PC-3 (cell line): ENCODE results near the gene RAC3. TPM values are rescaled to one million over a fixed set of nuclear protein-coding genes. Genes with fewer than 3 reads are reported as not detected.

Source experiments
- ATAC-seq: fragments of 200-7000 bp; cut with Tn5 transposase; 2 replicates; pipeline ENCODE4 v1.9.1; 2020; ENCODE audit warnings: mild to moderate bottlenecking, moderate library complexity
- BruUV-seq: library from RNA; stranded (reverse); fragments of 400-500 nt; replicated peaks from 2 replicates; lab custom pipeline; 2021; lab: Mats Ljungman, UMichigan
- CTCF ChIA-PET: fragments of 300-600 bp; sonication (Branson Sonifier 250); formaldehyde crosslinking; loops from one replicate; lab custom pipeline; 2022; ENCODE audit warnings: antibody characterized with exemption; lab: Charles Lee
- POLR2A ChIA-PET: fragments of 300-600 bp; sonication (Branson Sonifier 250); formaldehyde crosslinking; loops from one replicate; lab custom pipeline; 2022; ENCODE audit warnings: antibody characterized with exemption; ENCODE audit not compliant: unreplicated experiment; lab: Charles Lee
- DNase-seq: peaks from one replicate; pipeline ENCODE4 v3.0.0-alpha.2; 2015
- H2AFZ ChIP-seq: fragments of 300-600 bp; sonication (generic); 2 replicates; pipeline ENCODE4 v1.6.0; 2016; ENCODE audit warnings: antibody characterized with exemption, low read length
- H3F3A ChIP-seq: fragments of 300-600 bp; sonication (generic); one replicate; pipeline ENCODE4 v1.6.0; 2017; ENCODE audit warnings: antibody characterized with exemption, low read length, control low read depth, mild to moderate bottlenecking; ENCODE audit not compliant: unreplicated experiment
- H3K27ac ChIP-seq: fragments of 300-600 bp; sonication (generic); 2 replicates; pipeline ENCODE4 v1.5.1; 2016; ENCODE audit warnings: mild to moderate bottlenecking, low read length
- H3K27me3 ChIP-seq: fragments of 300-600 bp; sonication (generic); 2 replicates; pipeline ENCODE4 v1.6.1; 2016; ENCODE audit warnings: low read length, mixed read lengths
- H3K36me3 ChIP-seq: fragments of 300-600 bp; sonication (generic); 2 replicates; pipeline ENCODE4 v1.6.1; 2016; ENCODE audit warnings: low read depth, mixed run types, low read length, mixed read lengths
- H3K4me1 ChIP-seq: fragments of 300-600 bp; sonication (generic); 2 replicates; pipeline ENCODE4 v1.5.1; 2016; ENCODE audit warnings: low read length; ENCODE audit not compliant: insufficient read depth
- H3K4me2 ChIP-seq: fragments of 300-600 bp; sonication (generic); 2 replicates; pipeline ENCODE4 v1.6.0; 2016; ENCODE audit warnings: low read length
- H3K4me3 ChIP-seq: fragments of 300-600 bp; sonication (generic); 2 replicates; pipeline ENCODE4 v1.5.1; 2016; ENCODE audit warnings: mild to moderate bottlenecking, low read length, mixed read lengths
- H3K79me2 ChIP-seq: fragments of 300-600 bp; sonication (generic); 2 replicates; pipeline ENCODE4 v1.6.1; 2017; ENCODE audit warnings: low read length, mixed read lengths
- H3K9ac ChIP-seq: fragments of 300-600 bp; sonication (generic); 2 replicates; pipeline ENCODE4 v1.6.0; 2016; ENCODE audit warnings: mild to moderate bottlenecking, low read length
- H3K9me2 ChIP-seq: fragments of 300-600 bp; sonication (generic); replicated peaks from 2 replicates; pipeline ENCODE4 v1.6.1; 2016; ENCODE audit warnings: mixed run types, low read length, mixed read lengths
- H3K9me3 ChIP-seq: fragments of 300-600 bp; sonication (generic); 2 replicates; pipeline ENCODE4 v1.6.1; 2016; ENCODE audit warnings: low read length, mixed read lengths
- H4K20me1 ChIP-seq: fragments of 300-600 bp; sonication (generic); 2 replicates; pipeline ENCODE4 v1.6.1; 2016; ENCODE audit warnings: low read length, mixed read lengths
- CTCF ChIP-seq: fragments of 300-600 bp; sonication (generic); conservative IDR thresholded peaks from 2 replicates; pipeline ENCODE4 v1.5.1; 2017; ENCODE audit warnings: antibody characterized with exemption, low read depth, mild to moderate bottlenecking, low read length
- EZH2 ChIP-seq: fragments of 300-600 bp; sonication (generic); IDR thresholded peaks from one replicate; pipeline ENCODE4 v1.6.1; 2017; ENCODE audit warnings: antibody characterized with exemption, mild to moderate bottlenecking, low read length; ENCODE audit not compliant: unreplicated experiment
- EZH2phosphoT487 ChIP-seq: fragments of 300-600 bp; sonication (generic); IDR thresholded peaks from 2 replicates; pipeline ENCODE4 v1.6.1; 2018; ENCODE audit warnings: mild to moderate bottlenecking, antibody characterized with exemption, low read length, borderline replicate concordance
- intact Hi-C: fragments of 100-400 bp; cut with micrococcal nuclease; formaldehyde crosslinking; loops from 2 replicates; pipeline ENCODE4 v1.9.0; 2023
- total RNA-seq: library from RNA; depleted of rRNA; stranded (reverse); fragments of >200 nt; gene quantifications from 2 replicates; pipeline ENCODE4 v1.2.3, GENCODE V29; 2014

The RAC3 gene
- total RNA-seq, 1 experiment from 2014 or later = 52.2 TPM

GRCh38 chr17:82015311-82015971 is 16.0 kb upstream of the RAC3 start:
- Histone ChIP-seq H3K9me2 (no peaks in the 10 kb centered on the region), H3F3A (no peaks in the 10 kb centered on the region), H3K4me3 (no peak overlapping the region), H3K79me2 (peaks cover 6% of the 10 kb centered on the region), H3K9ac (no peak overlapping the region), H2AFZ (no peak overlapping the region), H3K27ac (no peak overlapping the region), H3K36me3 (no peaks in the 10 kb centered on the region; the same call in 1 of the 2 replicates), H4K20me1 (peaks cover 1% of the 10 kb centered on the region; the same call in 1 of the 2 replicates), H3K4me2 (no peak overlapping the region), H3K4me1 (0 out of 2 replicates have a peak, but pooled peaks cover under 1% of the 10 kb centered on the region), H3K9me3 (no peaks in the 10 kb centered on the region), H3K27me3 (no peaks in the 10 kb centered on the region)
- ATAC-seq (no peak), DNase-seq (no peak)
- no TSS peak for BruUV-seq
- POLR2A ChIA-PET = no interaction called here
- CTCF ChIA-PET = no interaction called here
- intact Hi-C loops = no loop called here
- no peak for TF ChIP-seq EZH2
- no peak for TF ChIP-seq EZH2phosphoT487
- no peak for TF ChIP-seq CTCF

GRCh38 chr17:82016061-82016874 is 15.2 kb upstream of the RAC3 start:
- Histone ChIP-seq H3K36me3 (no peaks in the 10 kb centered on the region; the same call in 1 of the 2 replicates), H3K4me3 (no peak overlapping the region), H4K20me1 (peaks cover 7% of the 10 kb centered on the region; the same call in 1 of the 2 replicates), H3K9ac (no peak overlapping the region), H3K27ac (no peak overlapping the region), H3K79me2 (peaks cover 14% of the 10 kb centered on the region), H3K4me2 (no peak overlapping the region), H3K27me3 (no peaks in the 10 kb centered on the region), H3K9me2 (no peaks in the 10 kb centered on the region), H3F3A (no peaks in the 10 kb centered on the region), H2AFZ (no peak overlapping the region), H3K9me3 (no peaks in the 10 kb centered on the region), H3K4me1 (0 out of 2 replicates have a peak, but pooled peaks cover 7% of the 10 kb centered on the region)
- TF ChIP-seq EZH2 = no peak
- ATAC-seq (no peak), DNase-seq (no peak)
- no TSS peak for BruUV-seq
- CTCF ChIA-PET = no interaction called here
- intact Hi-C loops = no loop called here
- POLR2A ChIA-PET = no interaction called here

- intact Hi-C loops = no loop called here
- no TSS peak for BruUV-seq
Measured at GRCh38 chr17:82016875-82017459, 14.5 kb upstream of the RAC3 start.

More at GRCh38 chr17:82016875-82017459, 14.5 kb upstream of the RAC3 start:
- peaks cover 21% of the 10 kb centered on the region for H3K79me2 ChIP-seq
- no peaks in the 10 kb centered on the region for H3K9me2 ChIP-seq
- H3K27me3 ChIP-seq = no peaks in the 10 kb centered on the region
- H3K4me2 ChIP-seq = no peak overlapping the region
- no peak overlapping the region for H2AFZ ChIP-seq
- no peak overlapping the region for H3K9ac ChIP-seq
- H4K20me1 ChIP-seq = peaks cover 7% of the 10 kb centered on the region; the same call in 1 of the 2 replicates
- H3K9me3 ChIP-seq = no peaks in the 10 kb centered on the region
- POLR2A ChIA-PET = no interaction called here
- no peaks in the 10 kb centered on the region for H3F3A ChIP-seq
- no peak for DNase-seq
- H3K36me3 ChIP-seq = no peaks in the 10 kb centered on the region; the same call in 1 of the 2 replicates
- ATAC-seq = no peak
- CTCF ChIA-PET = interaction anchor here (0.6 kb wide), 1 partner anchor 49 kb away, joined by 13 read pairs; no protein-coding TSS in a partner anchor
- H3K4me3 ChIP-seq = no peak overlapping the region
- no peak overlapping the region for H3K27ac ChIP-seq
- TF ChIP-seq EZH2 (no peak), EZH2phosphoT487 (no peak), CTCF (no peak)
- 0 out of 2 replicates have a peak, but pooled peaks cover 12% of the 10 kb centered on the region for H3K4me1 ChIP-seq
